GM12878 (cell line): Measurements from ENCODE around the gene FGGY. TPM values are rescaled to one million over a fixed set of nuclear protein-coding genes. Genes with fewer than 3 reads are reported as not detected.

Experiments
- ATAC-seq: fragments of 200-7000 bp; cut with Tn5 transposase; 3 replicates; pipeline ENCODE4 v1.9.1; 2020; ENCODE audit warnings: mild to moderate bottlenecking, moderate library complexity
- BruUV-seq: library from RNA; stranded (reverse); fragments of 400-500 nt; replicated peaks from 2 replicates; lab custom pipeline; 2021; lab: Mats Ljungman, UMichigan
- CTCF ChIA-PET: fragments of 300-600 bp; sonication (Branson Sonifier 250); formaldehyde crosslinking; extraction: SDS; loops from one replicate; lab custom pipeline; 2021; ENCODE audit warnings: inconsistent platforms; lab: Yijun Ruan, JAX
- POLR2A ChIA-PET: fragments of 350-600 bp; formaldehyde crosslinking; extraction: SDS; loops from one replicate; lab custom pipeline; 2021; ENCODE audit warnings: inconsistent platforms; lab: Charles Lee
- RAD21 ChIA-PET: fragments of 300-600 bp; sonication (Branson Sonifier 250); formaldehyde crosslinking; loops from one replicate; lab custom pipeline; 2023; ENCODE audit warnings: antibody characterized with exemption; ENCODE audit not compliant: unreplicated experiment; lab: Charles Lee
- SMC1A ChIA-PET: fragments of 300-600 bp; sonication (Branson Sonifier 250); formaldehyde crosslinking; loops from one replicate; lab custom pipeline; 2023; ENCODE audit not compliant: unreplicated experiment, uncharacterized antibody; lab: Charles Lee
- DNase-seq: peaks from one replicate; pipeline ENCODE4 v3.0.0-alpha.2; 2011; ENCODE audit warnings: low read depth, low spot score
- FAIRE-seq: peaks from 3 replicates; lab custom pipeline; 2011; peaks lifted over from hg19 to GRCh38; lab: Jason Lieb, UNC
- H2AFZ ChIP-seq: 2 replicates; pipeline ENCODE4 v1.6.0; 2011; ENCODE audit warnings: low read depth, low read length, control low read depth; ENCODE audit not compliant: control insufficient read depth
- H3K27ac ChIP-seq: 2 replicates; pipeline ENCODE4 v1.5.1; 2011; ENCODE audit warnings: control low read depth; ENCODE audit not compliant: control insufficient read depth, insufficient read depth
- H3K27me3 ChIP-seq, 2 experiments: replicated peaks in 1 of 2; 2 replicates each; pipeline versions ENCODE4 v1.6.0 to v1.6.1; 2011; ENCODE audit warnings: low read length in 1 of 2; ENCODE audit not compliant: control insufficient read depth in 2 of 2, insufficient read depth in 2 of 2
- H3K36me3 ChIP-seq, 2 experiments: 2 replicates each; pipeline ENCODE4 v1.5.1; 2011; ENCODE audit warnings: low read length in 1 of 2; ENCODE audit not compliant: control insufficient read depth in 2 of 2, insufficient read depth in 2 of 2
- H3K4me1 ChIP-seq: 2 replicates; pipeline ENCODE4 v1.6.1; 2011; ENCODE audit warnings: mild to moderate bottlenecking, low read length, moderate library complexity, mixed read lengths; ENCODE audit not compliant: control insufficient read depth, insufficient read depth
- H3K4me2 ChIP-seq: 2 replicates; pipeline ENCODE4 v1.6.0; 2011; ENCODE audit warnings: control low read depth; ENCODE audit not compliant: control insufficient read depth, insufficient read depth
- H3K4me3 ChIP-seq: fragments of 200-600 bp; sonication (generic); 2 replicates; pipeline ENCODE4 v1.5.1; 2016
- H3K79me2 ChIP-seq: 2 replicates; pipeline ENCODE4 v1.6.0; 2011; ENCODE audit warnings: low read length; ENCODE audit not compliant: control insufficient read depth, insufficient read depth
- H3K9ac ChIP-seq: 2 replicates; pipeline ENCODE4 v1.8.0; 2011; ENCODE audit warnings: low read length, control low read depth, mixed read lengths; ENCODE audit not compliant: control insufficient read depth, insufficient read depth
- H3K9me3 ChIP-seq: replicated peaks from 3 replicates; pipeline ENCODE4 v1.5.1; 2011; ENCODE audit warnings: mild to moderate bottlenecking, low read length; ENCODE audit not compliant: control insufficient read depth, insufficient read depth
- H4K20me1 ChIP-seq: 2 replicates; pipeline ENCODE4 v1.6.0; 2011; ENCODE audit not compliant: control insufficient read depth, insufficient read depth
- BRCA1 ChIP-seq: IDR thresholded peaks from 2 replicates; pipeline ENCODE4 v1.6.1; 2011; ENCODE audit warnings: low read depth, low read length, improper control_type of control experiment
- CBX5 ChIP-seq: sonication (generic); IDR thresholded peaks from 2 replicates; pipeline ENCODE4 v1.6.1; 2016; ENCODE audit warnings: low read depth, moderate library complexity, mild to moderate bottlenecking, inconsistent platforms
- CEBPB ChIP-seq, 2 experiments: fragments of 150-350 bp in 1 of 2; IDR thresholded peaks; 2 replicates each; pipeline ENCODE4 v1.6.1; 2012 to 2014; ENCODE audit warnings: low read depth in 2 of 2, low read length in 2 of 2, borderline replicate concordance in 1 of 2, inconsistent platforms in 1 of 2
- CREM ChIP-seq: IDR thresholded peaks from 2 replicates; pipeline ENCODE4 v1.6.1; 2014; ENCODE audit warnings: antibody characterized with exemption, low read depth
- ESRRA ChIP-seq: IDR thresholded peaks from 2 replicates; pipeline ENCODE4 v1.6.1; 2012; ENCODE audit warnings: mild to moderate bottlenecking, low read length, improper control_type of control experiment
- GATAD2B ChIP-seq: fragments of 450-650 bp; conservative IDR thresholded peaks from 2 replicates; pipeline ENCODE4 v1.6.1; 2017; ENCODE audit warnings: low read depth, mild to moderate bottlenecking, moderate library complexity
- JUND ChIP-seq: IDR thresholded peaks from 2 replicates; pipeline ENCODE4 v1.6.1; 2012; ENCODE audit warnings: low read depth, mild to moderate bottlenecking, low read length, improper control_type of control experiment, moderate library complexity
- MEF2B ChIP-seq: fragments of 450-650 bp; IDR thresholded peaks from 2 replicates; pipeline ENCODE4 v1.6.1; 2018; ENCODE audit warnings: mild to moderate bottlenecking, moderate library complexity; ENCODE audit not compliant: partially characterized antibody, poor library complexity, severe bottlenecking
- MTA2 ChIP-seq: fragments of 450-650 bp; IDR thresholded peaks from 2 replicates; pipeline ENCODE4 v1.6.1; 2016; ENCODE audit warnings: low read depth, mild to moderate bottlenecking, moderate library complexity
- MTA3 ChIP-seq: IDR thresholded peaks from 2 replicates; pipeline ENCODE4 v1.6.1; 2012; ENCODE audit warnings: low read length, inconsistent platforms, borderline replicate concordance
- NFXL1 ChIP-seq: fragments of 450-650 bp; IDR thresholded peaks from 2 replicates; pipeline ENCODE4 v1.6.1; 2017; ENCODE audit warnings: antibody characterized with exemption, mild to moderate bottlenecking, borderline replicate concordance
- PML ChIP-seq: IDR thresholded peaks from 2 replicates; pipeline ENCODE4 v1.6.1; 2012; ENCODE audit warnings: low read length, inconsistent platforms
- POLR2A ChIP-seq: IDR thresholded peaks from 2 replicates; pipeline ENCODE4 v1.6.1; 2011; ENCODE audit warnings: low read depth, mild to moderate bottlenecking, low read length
- SIN3A ChIP-seq: IDR thresholded peaks from 2 replicates; pipeline ENCODE4 v1.6.1; 2012; ENCODE audit warnings: low read depth, low read length, improper control_type of control experiment
- TBL1XR1 ChIP-seq: IDR thresholded peaks from 2 replicates; pipeline ENCODE4 v1.6.1; 2012; ENCODE audit warnings: low read depth, low read length, improper control_type of control experiment
- WGBS: methylation state at CpG from one replicate; pipeline ENCODE4 v1.1.6; 2016; ENCODE audit warnings: low lambda C conversion rate; ENCODE audit not compliant: insufficient replicate concordance, insufficient coverage; ENCODE audit errors: missing lambda C conversion rate; 5-methylcytosine and 5-hydroxymethylcytosine counted together
- in situ Hi-C: fragments of 300-500 bp; cut with MboI; formaldehyde crosslinking; loops from 9 replicates; pipeline ENCODE4 v1.14.3; 2018; ENCODE audit warnings: mixed read lengths
- intact Hi-C: fragments of 100-400 bp; cut with micrococcal nuclease; formaldehyde crosslinking; loops from one replicate; pipeline ENCODE4 v1.14.2; 2022; ENCODE audit not compliant: unreplicated experiment
- polyA plus RNA-seq, 11 experiments: library from polyadenylated mRNA; depleted of rRNA in 4 of 11; unstranded in 6 of 11; stranded (reverse) in 5 of 11; fragments of >200 nt; fragmentation: Nextera tagmentation in 4 of 11; fragmentation: Illumina TruSeq in 1 of 11; extraction: Ambion mirVana in 4 of 11; extraction: Trizol in 1 of 11; gene quantifications; 1 replicate in 1 of 11; 2 replicates in 10 of 11; pipeline versions ENCODE4 v1.2.1 to v1.2.3, GENCODE V29; 2011 to 2016; ENCODE audit warnings: inconsistent platforms in 2 of 11, missing spikeins in 2 of 11, low read depth in 1 of 11
- total RNA-seq, 4 experiments: library from RNA; depleted of rRNA in 3 of 4; stranded (reverse); fragments of >200 nt in 3 of 4; fragmentation: Illumina TruSeq in 1 of 4; extraction: Trizol in 1 of 4; gene quantifications; 2 replicates each; pipeline versions ENCODE4 v1.2.1 to v1.2.3, GENCODE V29; 2013 to 2021
- TF ChIP-seq, protein P1 (sequence below): IDR thresholded peaks from 2 replicates; pipeline ENCODE4 v1.6.1; 2012; ENCODE audit warnings: low read depth, low read length, improper control_type of control experiment
- TF ChIP-seq, protein P2 (sequence below): fragments of 450-650 bp; IDR thresholded peaks from 2 replicates; pipeline ENCODE4 v1.6.1; 2017; ENCODE audit warnings: mild to moderate bottlenecking, moderate library complexity

Gene FGGY
- total and polyA plus RNA-seq, 10 of the 15 experiments (the other 5 are each of a cell fraction or from before 2014, with no cell fraction given), result 6.2 to 11.9 (median 7.5) TPM

DNA sequence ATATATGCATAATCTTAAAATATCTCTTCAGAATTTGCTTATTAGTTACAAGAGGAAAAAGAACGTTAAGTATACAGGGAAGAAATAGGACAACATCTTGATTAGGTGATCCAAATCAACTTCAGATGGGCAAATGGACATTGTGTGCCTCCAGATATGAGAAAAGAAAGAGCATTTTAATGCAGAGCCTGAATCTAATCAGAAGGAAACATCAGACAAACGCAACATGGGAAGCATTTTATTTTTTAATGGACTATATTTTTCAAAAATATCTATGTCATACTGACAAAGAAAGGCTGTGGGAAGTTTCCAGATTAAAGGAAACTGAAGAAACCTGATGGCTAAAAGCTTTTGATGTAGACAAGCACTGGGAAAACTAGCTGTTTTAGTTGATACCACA lies 466.5 kb downstream of the FGGY start (continued):
- TF ChIP-seq MTA2 (no peak), JUND (no peak), CEBPB (IDR thresholded peaks at IDR 0.05; ENCODE audit: borderline replicate concordance in 1 of 2, low read depth in 2 of 2, low read length in 2 of 2) (no peak), CBX5 (no peak), POLR2A (no peak)

DNA sequence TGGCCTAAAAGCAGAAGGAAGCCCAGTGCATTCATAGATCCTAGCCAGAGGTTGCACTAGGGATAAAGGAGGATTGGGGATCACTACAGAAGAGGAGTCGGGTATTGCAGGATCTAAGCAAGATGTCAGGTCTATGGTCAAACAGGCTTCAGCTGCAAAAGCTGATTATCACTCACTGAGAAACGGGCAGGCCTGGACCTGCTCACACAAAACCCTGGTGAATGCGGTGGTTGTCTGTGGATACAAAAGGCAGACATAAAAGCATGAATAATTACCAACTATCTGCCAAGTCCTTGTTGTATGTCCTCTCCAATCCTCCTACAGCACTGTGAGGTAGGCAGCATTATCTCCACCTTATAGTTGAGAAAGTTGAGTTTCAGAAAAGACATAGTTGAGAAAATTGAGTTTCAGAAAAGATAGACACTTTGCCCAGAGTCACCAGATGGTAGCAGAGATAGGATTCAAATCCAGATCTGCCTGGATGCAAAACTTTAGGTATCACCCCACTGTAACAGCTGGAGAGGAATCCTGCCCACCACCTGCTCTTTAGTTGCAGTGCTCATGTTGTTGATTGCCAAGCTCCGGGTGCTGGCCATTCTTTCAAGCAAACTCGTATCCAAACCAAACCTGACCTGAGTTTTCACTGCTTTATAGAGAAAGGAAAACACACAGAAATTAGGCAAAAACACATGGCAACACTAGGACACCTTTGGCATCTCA lies 468.3 kb downstream of the FGGY start:
- no peaks in the 10 kb centered on the region for H4K20me1 ChIP-seq
- no peaks in the 10 kb centered on the region for H3K9me3 ChIP-seq
- no peak for FAIRE-seq
- H3K4me3 ChIP-seq, result no peak overlapping the region
- H3K4me2 ChIP-seq, result no peak overlapping the region
- DNase-seq, result no peak
- no peaks in the 10 kb centered on the region for H3K27me3 ChIP-seq
- ChIA-PET CTCF (interaction anchor here (0.8 to 1.6 kb wide), 3 partner anchors 13 to 1025 kb away, joined by 3 read pairs; no protein-coding TSS in a partner anchor), SMC1A (interaction anchor here (0.7 to 1.2 kb wide), 2 partner anchors 15 to 67 kb away, joined by 3 to 4 read pairs; no protein-coding TSS in a partner anchor), RAD21 (no interaction called here), POLR2A (no interaction called here)
- intact Hi-C loops, result no loop called here
- H3K4me1 ChIP-seq, result no peaks in the 10 kb centered on the region
- in situ Hi-C loops, result no loop called here
- no peak overlapping the region for H3K9ac ChIP-seq
- H3K27ac ChIP-seq, result no peak overlapping the region
- BruUV-seq, result no TSS peak
- no peak for ATAC-seq
- H3K36me3 ChIP-seq, result no peaks in the 10 kb centered on the region
- no peak overlapping the region for H2AFZ ChIP-seq
- no peaks in the 10 kb centered on the region for H3K79me2 ChIP-seq
- WGBS, result 77% methylated on average over 5 of the region's 5 CpGs
- TF ChIP-seq BRCA1, result no peak
- no peak for TF ChIP-seq TBL1XR1
- TF ChIP-seq, protein P1, sequence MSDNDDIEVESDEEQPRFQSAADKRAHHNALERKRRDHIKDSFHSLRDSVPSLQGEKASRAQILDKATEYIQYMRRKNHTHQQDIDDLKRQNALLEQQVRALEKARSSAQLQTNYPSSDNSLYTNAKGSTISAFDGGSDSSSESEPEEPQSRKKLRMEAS, result no peak
- TF ChIP-seq CREM, result no peak
- TF ChIP-seq ESRRA, result no peak
- TF ChIP-seq CBX5, result no peak
- no peak for TF ChIP-seq GATAD2B
- no peak for TF ChIP-seq PML
- TF ChIP-seq MTA3, result no peak
- TF ChIP-seq, protein P2, sequence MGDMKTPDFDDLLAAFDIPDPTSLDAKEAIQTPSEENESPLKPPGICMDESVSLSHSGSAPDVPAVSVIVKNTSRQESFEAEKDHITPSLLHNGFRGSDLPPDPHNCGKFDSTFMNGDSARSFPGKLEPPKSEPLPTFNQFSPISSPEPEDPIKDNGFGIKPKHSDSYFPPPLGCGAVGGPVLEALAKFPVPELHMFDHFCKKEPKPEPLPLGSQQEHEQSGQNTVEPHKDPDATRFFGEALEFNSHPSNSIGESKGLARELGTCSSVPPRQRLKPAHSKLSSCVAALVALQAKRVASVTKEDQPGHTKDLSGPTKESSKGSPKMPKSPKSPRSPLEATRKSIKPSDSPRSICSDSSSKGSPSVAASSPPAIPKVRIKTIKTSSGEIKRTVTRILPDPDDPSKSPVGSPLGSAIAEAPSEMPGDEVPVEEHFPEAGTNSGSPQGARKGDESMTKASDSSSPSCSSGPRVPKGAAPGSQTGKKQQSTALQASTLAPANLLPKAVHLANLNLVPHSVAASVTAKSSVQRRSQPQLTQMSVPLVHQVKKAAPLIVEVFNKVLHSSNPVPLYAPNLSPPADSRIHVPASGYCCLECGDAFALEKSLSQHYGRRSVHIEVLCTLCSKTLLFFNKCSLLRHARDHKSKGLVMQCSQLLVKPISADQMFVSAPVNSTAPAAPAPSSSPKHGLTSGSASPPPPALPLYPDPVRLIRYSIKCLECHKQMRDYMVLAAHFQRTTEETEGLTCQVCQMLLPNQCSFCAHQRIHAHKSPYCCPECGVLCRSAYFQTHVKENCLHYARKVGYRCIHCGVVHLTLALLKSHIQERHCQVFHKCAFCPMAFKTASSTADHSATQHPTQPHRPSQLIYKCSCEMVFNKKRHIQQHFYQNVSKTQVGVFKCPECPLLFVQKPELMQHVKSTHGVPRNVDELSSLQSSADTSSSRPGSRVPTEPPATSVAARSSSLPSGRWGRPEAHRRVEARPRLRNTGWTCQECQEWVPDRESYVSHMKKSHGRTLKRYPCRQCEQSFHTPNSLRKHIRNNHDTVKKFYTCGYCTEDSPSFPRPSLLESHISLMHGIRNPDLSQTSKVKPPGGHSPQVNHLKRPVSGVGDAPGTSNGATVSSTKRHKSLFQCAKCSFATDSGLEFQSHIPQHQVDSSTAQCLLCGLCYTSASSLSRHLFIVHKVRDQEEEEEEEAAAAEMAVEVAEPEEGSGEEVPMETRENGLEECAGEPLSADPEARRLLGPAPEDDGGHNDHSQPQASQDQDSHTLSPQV, result no peak
- TF ChIP-seq MEF2B, result no peak
- no peak for TF ChIP-seq NFXL1
- no peak for TF ChIP-seq SIN3A
